Lung microvascular endothelial cell (primary cell): Measurements from ENCODE around the gene BRSK1. TPM values are rescaled to one million over a fixed set of nuclear protein-coding genes. Genes with fewer than 3 reads are reported as not detected.

Experiments
- DNase-seq, 2 donors: peaks; one replicate each; pipeline versions ENCODE4 v3.0.0 to v3.0.0-alpha.2; 2010; ENCODE audit warnings: low read depth in 2 of 2
- total RNA-seq: library from RNA; depleted of rRNA; stranded (reverse); fragments of >200 nt; gene quantifications from 2 replicates; pipeline ENCODE4 v1.2.1, GENCODE V29; 2014

The BRSK1 gene
- total RNA-seq, 1 donor from 2014 or later, result 1.2 TPM

DNA sequence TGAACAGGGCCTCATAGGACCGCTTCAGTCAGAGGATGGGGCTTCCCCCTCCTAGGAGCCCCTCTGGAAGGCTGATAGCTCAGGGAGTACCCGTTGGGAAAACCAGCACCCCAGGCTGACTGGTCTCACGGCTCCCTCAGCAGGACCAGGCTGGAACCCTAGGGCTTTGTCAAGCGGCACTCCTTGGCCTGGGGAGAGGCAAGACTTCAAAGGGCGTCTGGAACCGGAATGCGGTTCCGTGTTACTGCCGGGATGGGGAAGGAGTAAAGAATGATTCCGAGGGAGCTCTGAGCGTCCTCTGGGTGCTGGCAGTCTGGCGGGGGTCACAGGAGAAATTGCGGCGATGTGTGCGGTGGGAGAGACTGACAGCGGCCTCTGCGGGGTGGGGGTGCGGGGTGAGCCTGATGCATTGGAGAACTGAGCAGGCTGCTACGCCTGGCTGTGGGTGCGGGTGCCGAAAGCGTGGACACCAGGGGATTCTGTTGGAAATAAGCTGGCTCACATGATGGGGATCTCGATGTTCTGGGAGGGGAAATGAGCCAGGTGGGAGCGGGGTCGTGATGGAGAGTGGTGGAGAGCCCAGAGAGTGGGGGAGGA is 68.8 kb downstream of the BRSK1 start:
- no peak for DNase-seq

DNA sequence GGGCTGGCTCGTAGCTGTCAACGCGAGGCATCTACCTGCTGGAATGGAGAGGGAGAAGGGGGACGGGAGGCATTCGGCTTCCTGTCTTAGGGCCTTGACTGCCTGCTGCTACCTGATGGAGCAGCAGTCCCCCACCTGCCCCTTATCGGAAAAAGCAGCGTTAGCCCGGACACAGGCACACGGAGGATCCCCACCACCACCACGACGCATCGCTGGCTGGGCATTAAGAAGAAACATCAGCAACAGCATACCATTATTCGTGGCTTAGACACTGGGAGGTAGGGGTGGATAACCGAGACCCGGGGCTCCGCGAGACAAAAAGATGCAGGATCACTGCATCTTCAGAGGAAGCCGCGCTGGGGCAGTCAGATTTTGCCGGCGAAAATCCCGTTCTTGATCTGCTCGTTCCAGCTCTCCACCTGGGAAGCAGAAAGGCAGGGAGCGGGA is 69.6 kb downstream of the BRSK1 start:
- no peak for DNase-seq

DNA sequence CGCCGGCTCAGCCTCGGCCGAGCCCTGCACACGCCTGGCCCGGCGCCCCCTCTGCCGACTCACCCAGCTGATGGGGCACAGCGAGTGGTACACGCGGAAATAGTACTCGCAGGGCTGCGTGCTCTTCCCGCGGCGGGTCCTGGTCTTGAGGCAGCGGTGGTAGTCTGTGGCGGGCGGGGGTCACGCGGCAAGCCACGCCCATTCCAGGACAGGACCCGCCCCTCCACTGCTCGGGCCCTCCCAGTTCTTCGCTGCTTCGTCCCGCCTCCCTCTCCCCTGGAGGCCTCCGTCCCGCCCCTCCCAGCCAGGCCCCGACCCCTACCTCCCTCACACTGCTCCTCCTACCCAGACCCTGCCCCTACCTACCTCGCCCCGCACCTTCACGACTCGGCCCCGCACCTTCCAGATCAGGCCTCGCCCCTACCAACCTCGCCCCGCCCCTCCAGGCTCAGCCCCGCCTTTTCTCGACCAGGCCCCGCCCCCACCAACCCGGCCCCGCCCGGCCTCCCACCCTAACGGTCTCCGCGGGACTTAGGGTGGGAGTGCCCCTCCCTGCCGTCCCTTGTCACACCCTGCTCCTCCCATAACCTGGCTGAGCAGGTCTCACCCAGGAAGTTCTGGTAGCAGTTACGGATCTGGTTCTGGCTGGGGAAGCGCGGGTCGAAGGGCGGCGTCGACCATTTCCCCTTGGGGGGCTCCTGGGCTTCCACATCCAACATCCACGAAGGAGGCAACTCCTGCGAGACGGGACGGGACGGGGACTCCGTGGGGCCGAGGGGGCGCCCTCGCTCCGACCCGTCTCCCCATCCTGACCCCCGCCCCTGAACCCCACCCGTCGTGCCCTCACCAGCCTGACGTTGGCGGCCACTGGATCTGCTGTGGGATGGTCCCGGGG is 70.3 kb downstream of the BRSK1 start:
- peak; percentile 45 to 56 for DNase-seq

DNA sequence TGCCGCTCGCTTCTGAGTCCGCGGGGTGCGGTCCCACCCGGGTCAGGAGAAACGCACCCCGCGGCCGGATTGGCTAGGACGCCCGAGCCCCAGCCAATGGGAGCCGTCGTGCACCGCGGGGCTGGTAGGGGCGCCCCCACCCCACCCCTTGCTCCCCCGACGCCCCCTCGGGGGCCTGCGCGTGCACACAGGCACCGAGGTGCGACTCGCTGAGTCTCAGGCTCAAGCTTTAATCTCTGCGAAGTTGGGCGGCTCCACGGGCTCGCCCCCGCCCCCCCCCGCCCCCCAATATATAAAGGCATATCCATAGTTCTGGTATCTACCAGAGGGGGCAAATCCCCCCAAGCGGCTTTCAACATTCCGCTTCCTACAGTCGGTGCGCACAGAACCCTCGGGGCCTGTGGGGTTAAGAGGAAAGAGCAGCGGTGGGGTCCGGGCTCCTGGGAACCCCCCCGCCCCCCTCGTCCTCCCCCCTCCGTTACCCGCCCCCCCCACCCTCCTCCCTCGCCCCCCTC is 71.0 kb downstream of the BRSK1 start, which contains the start of gene COX6B2:
Gene COX6B2, minus strand, starts transcription at position 22 of the 515 bp plus-strand sequence. CDS start 198 bp downstream, outside the sequence.
- DNase-seq, result no peak

DNA sequence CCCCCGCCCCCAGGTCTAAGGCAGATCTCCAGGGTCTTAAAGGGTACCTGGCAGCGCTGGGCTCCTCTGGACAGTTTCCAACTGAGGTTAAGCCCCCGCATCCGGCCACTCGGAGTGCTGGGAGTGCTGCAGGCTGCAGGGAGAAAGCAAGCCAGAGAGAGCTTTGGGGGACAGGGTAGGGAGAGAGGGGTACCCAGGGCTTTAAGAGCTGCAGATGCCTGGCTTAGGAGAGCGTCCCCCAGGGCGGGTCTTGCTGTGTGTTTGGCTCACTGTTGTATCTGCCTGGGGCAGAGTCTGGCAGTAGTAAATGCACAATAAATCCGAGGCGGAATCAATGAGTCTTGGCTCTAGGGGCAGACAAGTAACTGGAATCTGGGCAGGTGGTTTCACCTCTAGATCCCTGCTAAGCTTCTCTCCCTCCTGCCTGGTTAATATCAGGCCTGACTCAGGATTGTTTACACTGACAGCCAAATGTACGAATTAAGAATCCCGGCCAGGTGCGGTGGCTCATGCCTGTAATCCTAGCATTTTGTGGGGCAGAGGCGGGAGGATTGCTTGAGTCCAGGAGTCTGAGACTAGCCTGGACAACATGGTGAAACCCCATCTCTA is 71.5 kb downstream of the BRSK1 start:
- DNase-seq, result peak in 1 of 2 donors; percentile 22

DNA sequence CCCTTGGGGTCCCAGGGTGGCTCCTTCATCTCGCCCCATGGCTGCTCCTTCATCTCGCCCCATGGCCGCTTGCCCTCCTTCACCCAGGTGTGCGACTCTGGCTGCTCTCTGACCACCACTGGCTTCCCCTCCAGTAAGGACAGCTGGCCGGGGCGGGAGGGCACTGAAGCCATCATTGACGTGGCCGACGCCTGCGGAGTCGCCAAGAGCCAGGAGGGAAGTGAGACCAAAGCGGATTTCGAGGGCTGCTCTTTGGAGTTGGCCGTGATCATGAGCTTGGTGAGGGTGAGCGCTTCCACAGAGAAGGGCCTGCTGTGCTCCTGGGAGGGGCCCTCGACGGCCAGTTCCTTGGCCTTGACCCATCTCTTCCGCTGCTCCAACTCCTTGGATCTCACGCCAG is 74.7 kb downstream of the BRSK1 start:
- DNase-seq, result no peak

DNA sequence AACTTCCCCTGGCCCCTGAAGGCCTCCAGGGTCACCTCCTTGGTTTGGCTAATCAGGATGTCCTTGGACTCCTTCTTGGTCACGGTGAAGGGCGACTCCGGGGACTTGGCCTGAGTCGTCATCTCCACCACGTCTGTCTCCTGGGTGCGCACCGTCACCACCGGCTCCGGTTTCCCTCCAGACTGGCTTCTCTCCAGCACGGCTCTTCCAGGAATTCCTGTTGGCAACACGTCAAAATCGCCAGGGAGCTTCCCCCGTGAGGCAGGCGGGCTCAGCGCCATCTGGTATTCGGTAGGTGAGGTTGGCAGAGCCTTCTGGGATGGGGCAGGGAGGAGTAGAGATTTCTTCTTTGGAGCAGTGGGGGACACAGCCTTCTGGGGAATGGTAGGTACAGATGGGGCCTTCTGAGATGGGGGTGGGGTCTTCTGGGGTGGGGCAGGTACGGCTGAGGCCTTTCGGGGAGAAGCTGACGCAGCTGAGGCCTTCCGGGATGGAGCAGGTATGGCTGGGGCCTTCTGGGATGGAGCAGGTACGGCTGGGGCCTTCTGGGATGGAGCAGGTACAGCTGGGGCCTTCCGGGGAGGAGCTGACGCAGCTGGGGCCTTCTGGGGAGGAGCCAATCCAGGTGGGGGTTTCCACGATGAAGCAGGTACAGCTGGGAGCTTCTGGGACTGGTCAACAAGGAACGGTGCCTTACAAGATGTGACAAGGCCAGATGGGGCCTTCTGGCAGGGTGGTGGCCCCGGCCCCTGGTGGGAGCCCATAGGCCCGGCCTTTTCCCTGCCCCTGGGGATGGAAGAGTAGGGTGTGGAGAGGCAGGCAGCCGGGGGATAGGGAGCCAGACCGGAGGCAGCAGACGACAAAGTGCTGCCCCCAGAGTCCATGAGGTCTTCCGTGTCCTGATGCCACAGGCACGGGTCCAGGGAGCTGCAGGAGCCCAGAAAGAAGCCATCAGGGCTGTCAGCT is 75.4 kb downstream of the BRSK1 start:
- peak; percentile 36 to 66 for DNase-seq

DNA sequence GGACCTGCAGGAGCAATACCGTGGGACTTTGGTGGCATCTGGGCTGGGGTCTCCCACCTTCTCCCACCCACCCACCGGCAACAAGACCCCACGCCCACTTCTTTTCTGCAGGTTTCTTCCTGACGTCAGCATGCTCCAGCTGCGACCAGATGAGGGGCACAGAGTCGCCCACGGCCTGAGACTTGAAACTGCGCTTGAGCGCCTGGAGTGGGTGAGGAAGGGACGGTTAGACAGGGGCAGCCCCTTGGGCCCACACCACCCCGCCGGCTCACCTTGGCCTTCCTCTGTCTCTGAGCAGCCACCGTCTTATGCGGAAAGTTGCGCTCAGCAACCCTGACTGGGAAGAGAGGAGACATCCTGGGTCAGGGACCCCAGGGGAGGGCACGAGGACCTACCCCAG is 77.1 kb downstream of the BRSK1 start:
- DNase-seq, result no peak

Other genes with a start within 250 kb of the BRSK1 start
- not detected in 2 replicates for gene GP6, start 245.7 kb upstream of the BRSK1 start, total RNA-seq
- 10.2 and 19.0 TPM in 2 replicates for gene RDH13, start 220.8 kb upstream of the BRSK1 start, total RNA-seq
- gene EPS8L1, start 208.1 kb upstream of the BRSK1 start, total RNA-seq, result 9.9 and 12.0 TPM in 2 replicates
- 18.1 and 25.8 TPM in 2 replicates for gene PPP1R12C, start 166.4 kb upstream of the BRSK1 start, total RNA-seq
- gene TNNT1, start 134.8 kb upstream of the BRSK1 start, total RNA-seq, result 1.7 TPM in 1 of 2 replicates, not detected in the other
- not detected in 2 replicates for gene TNNI3, start 126.3 kb upstream of the BRSK1 start, total RNA-seq
- 0.22 and 0.40 TPM in 2 replicates for gene DNAAF3, start 117.4 kb upstream of the BRSK1 start, total RNA-seq
- gene SYT5, start 103.7 kb upstream of the BRSK1 start, total RNA-seq, result not detected in 2 replicates
- gene PTPRH, start 74.5 kb upstream of the BRSK1 start, total RNA-seq, result under 0.01 TPM in 2 replicates
- 0.44 and 0.99 TPM in 2 replicates for gene TMEM86B, start 55.2 kb upstream of the BRSK1 start, total RNA-seq
- gene PPP6R1, start 25.0 kb upstream of the BRSK1 start, total RNA-seq, result 16.1 and 24.8 TPM in 2 replicates
- gene HSPBP1, start 3.9 kb upstream of the BRSK1 start, total RNA-seq, result 17.2 and 19.0 TPM in 2 replicates
- not detected in 2 replicates for gene TMEM150B, start 41.3 kb downstream of the BRSK1 start, total RNA-seq
- 2.2 and 3.0 TPM in 2 replicates for gene KMT5C, start 55.9 kb downstream of the BRSK1 start, total RNA-seq
- gene COX6B2, start 70.7 kb downstream of the BRSK1 start, total RNA-seq, result not detected in 2 replicates
- not detected in 2 replicates for gene GARIN5B, start 79.3 kb downstream of the BRSK1 start, total RNA-seq
- under 0.01 TPM in 1 of 2 replicates, not detected in the other for gene IL11, start 86.5 kb downstream of the BRSK1 start, total RNA-seq
- not detected in 2 replicates for gene TMEM190, start 92.8 kb downstream of the BRSK1 start, total RNA-seq
- gene TMEM238, start 100.3 kb downstream of the BRSK1 start, total RNA-seq, result 0.22 and 0.40 TPM in 2 replicates
- gene RPL28, start 101.9 kb downstream of the BRSK1 start, total RNA-seq, result 118 and 119 TPM in 2 replicates
- 44.4 and 76.5 TPM in 2 replicates for gene UBE2S, start 123.8 kb downstream of the BRSK1 start, total RNA-seq
- not detected in 2 replicates for gene SHISA7, start 159.3 kb downstream of the BRSK1 start, total RNA-seq
- 60.7 and 61.9 TPM in 2 replicates for gene ISOC2, start 177.6 kb downstream of the BRSK1 start, total RNA-seq
- not detected in 2 replicates for gene C19orf85, start 180.8 kb downstream of the BRSK1 start, total RNA-seq
- gene ZNF628, start 192.6 kb downstream of the BRSK1 start, total RNA-seq, result 0.65 and 0.79 TPM in 2 replicates
- 5.2 and 7.2 TPM in 2 replicates for gene NAT14, start 201.2 kb downstream of the BRSK1 start, total RNA-seq
- 0.22 TPM in 1 of 2 replicates, not detected in the other for gene SSC5D, start 204.4 kb downstream of the BRSK1 start, total RNA-seq